PFSK-1 (cell line): Measurements from ENCODE around the gene TEX13D.

Source experiments
- FOXP2 ChIP-seq: optimal IDR thresholded peaks from 2 replicates; pipeline ENCODE3; 2011; ENCODE audit warnings: borderline replicate concordance, control low read depth, inconsistent platforms; ENCODE audit not compliant: insufficient read depth; ENCODE audit errors: extremely low read length, extremely low read depth
- POLR2AphosphoS5 ChIP-seq: IDR thresholded peaks from 2 replicates; pipeline ENCODE4 v1.6.1; 2012; ENCODE audit warnings: low read depth, mild to moderate bottlenecking, control low read depth, low read length, moderate library complexity
- REST ChIP-seq, 2 experiments: IDR thresholded peaks; 2 replicates each; pipeline versions ENCODE4 v1.6.1 to v1.8.0; 2011 to 2012; ENCODE audit warnings: low read depth in 2 of 2, low read length in 2 of 2, control low read depth in 1 of 2, inconsistent platforms in 1 of 2, mild to moderate bottlenecking in 1 of 2, moderate library complexity in 1 of 2; ENCODE audit not compliant: insufficient read depth in 1 of 2
- SIN3A ChIP-seq: IDR thresholded peaks from 2 replicates; pipeline ENCODE4 v1.6.1; 2012; ENCODE audit warnings: mild to moderate bottlenecking, low read length, moderate library complexity, borderline replicate concordance; ENCODE audit not compliant: insufficient read depth
- TAF1 ChIP-seq: IDR thresholded peaks from 2 replicates; pipeline ENCODE4 v1.6.1; 2012; ENCODE audit warnings: low read length, control low read depth, borderline replicate concordance; ENCODE audit not compliant: insufficient read depth

The TEX13D gene

GRCh38 chrX:124369722-124370121 is 37.3 kb downstream of the TEX13D start:
- TF ChIP-seq REST (IDR thresholded peaks at IDR 0.05; ENCODE audit: insufficient read depth in 1 of 2, low read depth in 2 of 2, low read length in 2 of 2) (no peak), POLR2AphosphoS5 (no peak), TAF1 (no peak), SIN3A (no peak)

GRCh38 chrX:124373348-124373747 is 40.9 kb downstream of the TEX13D start:
- TF ChIP-seq FOXP2: no peak

GRCh38 chrX:124378643-124379042 is 46.2 kb downstream of the TEX13D start:
- TF ChIP-seq POLR2AphosphoS5: no peak
- no peak for TF ChIP-seq REST (IDR thresholded peaks at IDR 0.05; ENCODE audit: insufficient read depth in 1 of 2, low read depth in 2 of 2, low read length in 2 of 2)
- no peak for TF ChIP-seq SIN3A
- no peak for TF ChIP-seq TAF1
- no peak for TF ChIP-seq FOXP2

GRCh38 chrX:124383354-124383753 is 50.9 kb downstream of the TEX13D start:
- TF ChIP-seq SIN3A: no peak

GRCh38 chrX:124386401-124386800 is 53.9 kb downstream of the TEX13D start:
- no peak for TF ChIP-seq POLR2AphosphoS5
- TF ChIP-seq TAF1: no peak
- TF ChIP-seq SIN3A: no peak
- TF ChIP-seq REST (IDR thresholded peaks at IDR 0.05; ENCODE audit: insufficient read depth in 1 of 2, low read depth in 2 of 2, low read length in 2 of 2): no peak
- no peak for TF ChIP-seq FOXP2
